ENCODE measurements around the gene DAZL.
"Not testable (repeated sequence)": the region's sequence is repeated elsewhere in the genome, so short reads cannot be mapped to it uniquely, and the experiment has no call there.

Gene DAZL

DNA sequence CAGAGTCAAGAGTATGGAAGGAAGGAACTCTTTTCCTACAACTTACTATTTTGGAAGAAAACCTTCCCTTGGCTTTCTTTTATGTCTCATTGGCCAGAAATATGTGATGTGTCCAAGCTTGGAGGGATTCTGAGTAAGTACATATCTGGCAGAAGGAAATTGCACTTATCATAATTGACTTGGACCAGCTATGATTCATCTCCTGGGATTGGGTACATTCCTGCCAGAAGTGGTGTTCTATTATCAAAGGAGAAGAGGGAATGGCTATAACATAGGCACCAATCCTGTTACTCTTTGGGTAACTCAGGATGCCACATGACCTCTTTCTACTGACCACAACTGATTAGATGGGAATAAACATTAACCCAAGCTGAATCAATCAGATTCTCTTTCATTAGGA, 13.5 kb upstream of the DAZL start:
- DNase-seq (ENCODE audit: low read depth) = no peak
- H3K4me3 ChIP-seq (ENCODE audit: low read depth, low read length) = no peak overlapping the region
- TF ChIP-seq, protein P1, sequence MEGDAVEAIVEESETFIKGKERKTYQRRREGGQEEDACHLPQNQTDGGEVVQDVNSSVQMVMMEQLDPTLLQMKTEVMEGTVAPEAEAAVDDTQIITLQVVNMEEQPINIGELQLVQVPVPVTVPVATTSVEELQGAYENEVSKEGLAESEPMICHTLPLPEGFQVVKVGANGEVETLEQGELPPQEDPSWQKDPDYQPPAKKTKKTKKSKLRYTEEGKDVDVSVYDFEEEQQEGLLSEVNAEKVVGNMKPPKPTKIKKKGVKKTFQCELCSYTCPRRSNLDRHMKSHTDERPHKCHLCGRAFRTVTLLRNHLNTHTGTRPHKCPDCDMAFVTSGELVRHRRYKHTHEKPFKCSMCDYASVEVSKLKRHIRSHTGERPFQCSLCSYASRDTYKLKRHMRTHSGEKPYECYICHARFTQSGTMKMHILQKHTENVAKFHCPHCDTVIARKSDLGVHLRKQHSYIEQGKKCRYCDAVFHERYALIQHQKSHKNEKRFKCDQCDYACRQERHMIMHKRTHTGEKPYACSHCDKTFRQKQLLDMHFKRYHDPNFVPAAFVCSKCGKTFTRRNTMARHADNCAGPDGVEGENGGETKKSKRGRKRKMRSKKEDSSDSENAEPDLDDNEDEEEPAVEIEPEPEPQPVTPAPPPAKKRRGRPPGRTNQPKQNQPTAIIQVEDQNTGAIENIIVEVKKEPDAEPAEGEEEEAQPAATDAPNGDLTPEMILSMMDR (IDR thresholded peaks at IDR 0.05; ENCODE audit: insufficient read depth, low read depth, low read length, missing control alignments) = no peak

DNA sequence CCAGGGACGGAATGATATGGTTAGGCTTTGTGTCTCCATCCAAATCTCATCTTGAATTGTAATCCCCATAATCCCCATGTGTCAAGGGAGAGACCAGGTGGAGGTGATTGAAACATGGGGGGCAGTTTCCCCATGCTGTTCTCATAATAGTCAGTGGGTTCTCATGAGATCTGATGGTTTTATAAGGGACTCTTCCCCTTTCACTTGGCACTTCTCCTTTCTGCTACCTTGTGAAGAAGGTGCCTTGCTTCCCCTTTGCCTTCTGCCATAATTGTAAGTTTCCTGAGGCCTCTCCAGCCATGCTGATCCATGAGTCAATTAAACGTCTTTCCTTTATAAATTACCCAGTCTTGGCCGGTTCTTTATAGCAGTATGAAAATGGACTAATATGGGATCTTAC, 11.9 kb upstream of the DAZL start:
- not testable (repeated sequence) for H3K4me3 ChIP-seq (ENCODE audit: low read depth, low read length); DNase-seq (ENCODE audit: low read depth)

DNA sequence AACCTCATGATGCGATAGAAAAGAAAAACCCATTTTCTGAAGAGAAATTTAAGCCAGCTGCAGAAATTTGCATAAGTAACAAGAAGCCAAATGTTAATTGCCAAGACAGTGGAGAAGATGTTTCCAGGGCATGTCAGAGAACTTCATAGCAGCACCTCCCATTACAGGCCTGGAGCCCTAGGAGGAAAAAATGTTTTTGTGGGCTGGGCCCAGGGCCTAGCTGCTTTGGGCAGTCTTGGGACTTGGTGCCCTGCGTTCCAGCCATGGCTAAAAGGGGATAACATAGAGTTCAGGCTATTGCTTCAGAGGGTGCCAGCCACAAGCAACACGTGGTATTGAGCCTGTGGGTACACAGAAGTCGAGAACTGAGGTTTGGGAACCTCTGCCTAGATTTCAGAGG, 10.9 kb upstream of the DAZL start:
- no peak for DNase-seq (ENCODE audit: low read depth)
- H3K4me3 ChIP-seq (ENCODE audit: low read depth, low read length) = no peak overlapping the region
- TF ChIP-seq, protein P1 (IDR thresholded peaks at IDR 0.05; ENCODE audit: insufficient read depth, low read depth, low read length, missing control alignments) = no peak

DNA sequence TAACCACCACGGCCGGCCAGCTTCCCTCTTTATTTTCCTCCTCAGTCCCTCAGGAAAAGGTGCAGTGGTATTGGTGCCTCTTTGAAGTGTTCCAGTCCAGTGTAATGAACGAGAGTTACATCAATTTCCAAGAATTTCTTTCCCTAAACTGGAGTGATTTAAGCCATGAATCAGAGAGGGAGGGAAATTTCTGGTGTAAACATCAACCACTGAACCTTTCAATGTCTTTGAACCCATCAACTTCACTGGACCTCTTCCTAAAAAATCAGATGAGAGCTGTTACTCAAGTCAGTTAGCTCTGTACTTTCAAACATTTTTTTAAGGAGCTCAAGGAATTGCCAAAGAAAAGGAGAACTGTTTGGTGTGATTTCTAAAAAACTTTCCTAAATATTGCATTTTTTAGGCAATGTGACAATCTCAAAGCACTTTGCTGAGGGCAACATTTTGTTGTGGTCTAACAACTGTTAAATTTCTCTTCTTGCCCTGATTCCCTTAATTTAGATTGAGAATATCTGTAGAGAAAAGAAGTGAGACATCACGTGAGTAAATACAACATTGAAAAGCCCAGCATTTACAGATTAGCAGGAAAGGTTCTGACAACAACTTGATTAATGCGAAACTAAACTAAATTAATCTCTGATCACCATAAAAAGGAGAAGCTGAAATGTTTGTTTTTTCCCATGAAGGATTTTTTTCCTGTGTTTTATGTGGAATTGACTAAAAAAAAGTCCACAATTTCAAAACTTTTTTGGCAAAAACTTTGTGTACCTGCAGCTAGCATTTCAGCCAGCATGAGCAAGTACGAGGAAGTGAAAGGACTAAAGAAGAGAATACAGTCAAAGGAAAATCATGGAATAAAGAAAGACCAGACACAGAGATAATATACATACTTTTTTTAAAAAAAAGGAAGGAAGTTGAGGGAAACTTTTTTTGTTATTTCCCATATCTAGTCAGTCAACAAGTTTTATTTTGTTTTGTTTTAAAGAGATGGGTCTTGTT, 9.1 kb upstream of the DAZL start:
- TF ChIP-seq, protein P1 (IDR thresholded peaks at IDR 0.05; ENCODE audit: insufficient read depth, low read depth, low read length, missing control alignments) = no peak
- DNase-seq (ENCODE audit: low read depth) = no peak
- H3K4me3 ChIP-seq (ENCODE audit: low read depth, low read length) = no peak overlapping the region

DNA sequence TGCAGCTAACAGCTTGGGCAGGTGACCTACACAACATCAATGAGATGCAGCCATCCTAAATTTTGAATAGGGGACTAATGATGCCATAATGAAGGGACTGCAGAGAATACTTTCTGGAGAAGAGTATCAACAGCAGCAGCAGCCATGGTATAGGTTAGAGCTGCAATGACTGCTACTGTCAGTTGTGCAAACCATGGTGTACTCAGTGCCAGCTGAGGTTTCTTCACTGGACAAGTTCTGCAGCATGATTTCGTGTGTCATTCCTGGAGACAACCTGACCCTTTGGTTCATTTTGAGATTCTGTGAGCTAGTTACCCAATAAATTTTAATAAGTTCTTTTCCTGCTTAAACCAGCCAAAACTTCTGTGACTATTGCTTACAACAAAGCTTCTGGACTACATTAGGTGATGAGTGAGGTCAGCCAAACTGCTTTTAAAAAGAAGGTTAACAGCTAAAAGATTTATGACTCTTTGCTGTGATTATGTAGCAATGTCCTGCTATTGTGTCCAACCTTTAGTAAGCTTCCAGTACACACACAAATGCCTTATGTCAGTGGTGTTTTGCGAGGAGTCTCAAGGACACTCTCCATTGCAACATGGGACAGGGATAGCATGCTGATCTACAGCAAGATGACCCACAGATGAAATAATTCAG, 4.8 kb upstream of the DAZL start:
- TF ChIP-seq, protein P1 (IDR thresholded peaks at IDR 0.05; ENCODE audit: insufficient read depth, low read depth, low read length, missing control alignments) = no peak
- no peak overlapping the region for H3K4me3 ChIP-seq (ENCODE audit: low read depth, low read length)
- DNase-seq (ENCODE audit: low read depth) = no peak

DNA sequence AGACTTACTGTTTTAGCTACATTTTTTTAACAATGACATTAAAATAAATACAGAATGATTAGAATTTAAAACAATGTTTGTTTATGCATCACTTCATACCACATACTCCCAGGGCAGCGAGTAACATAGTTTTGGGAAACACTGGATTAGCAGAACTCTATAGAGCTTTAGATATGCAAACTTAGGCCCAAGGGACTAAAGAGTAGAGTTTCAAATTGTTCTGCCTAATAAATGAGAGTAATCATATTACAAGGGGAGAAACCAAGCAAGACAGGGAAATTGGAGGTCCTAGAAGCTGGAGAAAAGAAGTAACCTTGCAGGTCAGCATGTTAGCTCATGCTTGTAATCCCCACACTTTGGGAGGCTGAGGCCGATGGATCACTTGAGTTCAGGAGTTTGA, 3.6 kb upstream of the DAZL start:
- DNase-seq (ENCODE audit: low read depth) = no peak
- TF ChIP-seq, protein P1 (IDR thresholded peaks at IDR 0.05; ENCODE audit: insufficient read depth, low read depth, low read length, missing control alignments) = no peak
- no peak overlapping the region for H3K4me3 ChIP-seq (ENCODE audit: low read depth, low read length)

DNA sequence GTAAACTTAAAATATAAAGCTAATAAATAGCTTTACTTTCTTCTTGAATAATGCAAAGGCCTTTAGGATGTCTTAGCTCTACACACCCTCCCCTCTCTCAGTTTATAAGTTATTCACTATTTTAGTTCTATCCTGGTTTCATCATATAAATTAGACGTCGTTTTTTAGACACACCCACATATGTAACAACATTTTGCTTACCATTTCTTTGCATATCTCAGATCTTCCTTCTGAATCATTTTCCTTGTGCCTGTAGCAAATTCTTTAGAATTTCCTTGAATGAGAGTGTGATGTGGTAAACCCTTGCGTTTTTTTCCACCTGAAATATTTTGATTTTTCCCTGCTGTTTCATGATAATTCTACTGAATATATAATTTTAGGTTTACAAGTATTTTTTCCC, 2.5 kb upstream of the DAZL start:
- no peak for DNase-seq (ENCODE audit: low read depth)

More for the DNA sequence above, 2.5 kb upstream of the DAZL start:
- no peak overlapping the region for H3K4me3 ChIP-seq (ENCODE audit: low read depth, low read length)
- TF ChIP-seq, protein P1 (IDR thresholded peaks at IDR 0.05; ENCODE audit: insufficient read depth, low read depth, low read length, missing control alignments) = no peak

All from GM12865 (cell line).